NT2/D1 (cell line): Measurements from ENCODE around the gene TPO.

Experiments
- SUZ12 ChIP-seq: IDR thresholded peaks from 2 replicates; pipeline ENCODE4 v1.6.1; 2011; ENCODE audit not compliant: insufficient read length, insufficient read depth; ENCODE audit errors: extremely low read depth
- YY1 ChIP-seq: IDR thresholded peaks from 2 replicates; pipeline ENCODE4 v1.6.1; 2011; ENCODE audit not compliant: insufficient read length, insufficient read depth
- ZNF274 ChIP-seq: IDR thresholded peaks from 2 replicates; pipeline ENCODE4 v1.6.1; 2011; ENCODE audit warnings: mild to moderate bottlenecking, low read depth, low read length

DNA sequence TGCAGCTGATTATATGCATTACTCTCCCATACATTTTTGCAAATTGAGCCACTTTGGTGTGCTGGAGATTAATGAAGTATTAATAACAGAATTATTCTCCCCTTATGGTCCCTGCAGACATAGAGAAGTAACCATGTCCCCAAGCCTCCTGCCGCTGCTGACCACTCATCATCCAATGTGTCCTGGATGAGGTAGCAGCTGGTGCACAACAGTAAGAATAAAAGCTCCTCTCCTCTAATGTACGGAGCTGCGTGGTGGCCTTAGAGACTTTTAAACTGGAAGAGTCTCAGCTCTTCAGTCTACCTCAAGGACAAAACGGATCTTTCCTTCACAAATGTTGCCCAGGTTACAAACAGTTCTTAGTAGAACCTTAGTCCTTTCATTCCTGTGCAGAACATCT lies 37.7 kb downstream of the TPO start:
- TF ChIP-seq ZNF274, result no peak
- TF ChIP-seq SUZ12, result no peak
- TF ChIP-seq YY1, result no peak
